GM18870 (cell line): Measurements from ENCODE around the gene XPNPEP2.
"Not testable (repeated sequence)": the region's sequence is repeated elsewhere in the genome, so short reads cannot be mapped to it uniquely, and the experiment has no call there.

Experiments
- ATAC-seq: cut with Tn5 transposase; IDR thresholded peaks from one replicate; pipeline ENCODE4 v1.9.1; 2021; ENCODE audit warnings: moderate library complexity; ENCODE audit not compliant: unreplicated experiment

XPNPEP2 gene

DNA sequence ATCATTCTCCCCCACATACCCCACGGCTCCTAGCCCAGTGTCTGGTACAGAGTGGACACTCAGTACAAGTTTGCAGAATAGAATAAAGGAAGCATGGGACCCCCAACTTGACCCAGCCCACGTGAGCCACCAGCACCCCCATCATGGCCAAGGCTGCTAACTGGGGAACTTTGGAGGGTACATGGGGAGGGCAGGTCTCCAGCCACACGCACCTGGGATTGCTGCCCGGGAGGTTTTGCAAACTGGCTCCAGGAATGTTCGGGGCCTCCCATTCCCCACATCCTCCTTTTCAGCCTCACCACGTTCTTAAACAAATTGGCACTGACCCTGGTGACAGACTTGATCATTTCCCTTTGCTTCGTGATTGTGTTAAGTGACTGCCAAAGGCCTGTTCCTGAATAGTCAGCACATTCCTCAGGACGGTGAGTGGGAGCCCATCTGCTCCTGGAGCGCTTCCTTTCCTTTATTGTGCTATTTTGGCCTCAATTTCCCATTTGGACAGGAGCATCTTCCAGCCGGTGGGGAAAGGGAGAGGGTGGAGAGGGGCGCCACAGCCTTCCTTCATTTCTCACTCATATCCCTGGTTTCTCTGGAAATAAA lies 18.7 kb upstream of the XPNPEP2 start:
- ATAC-seq: no peak

DNA sequence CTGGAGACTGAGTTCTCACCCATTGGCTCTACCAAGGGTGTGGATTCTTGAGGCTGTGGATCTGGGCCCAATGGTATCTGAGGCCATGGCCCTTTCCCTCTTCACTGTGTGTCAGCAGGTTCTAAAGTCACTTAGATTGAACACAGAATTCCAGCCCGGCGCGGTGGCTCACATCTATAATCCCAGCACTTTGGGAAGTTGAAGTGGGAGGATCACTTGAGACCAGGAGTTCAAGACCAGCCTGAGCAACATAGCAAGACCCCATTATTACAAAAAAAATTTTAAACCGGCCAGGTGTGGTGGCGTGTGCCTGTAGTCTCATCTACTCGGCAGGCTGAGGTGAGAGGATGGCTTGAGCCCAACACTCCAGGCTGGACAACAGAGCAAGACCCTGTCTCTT lies 18.0 kb upstream of the XPNPEP2 start:
- ATAC-seq: no peak

DNA sequence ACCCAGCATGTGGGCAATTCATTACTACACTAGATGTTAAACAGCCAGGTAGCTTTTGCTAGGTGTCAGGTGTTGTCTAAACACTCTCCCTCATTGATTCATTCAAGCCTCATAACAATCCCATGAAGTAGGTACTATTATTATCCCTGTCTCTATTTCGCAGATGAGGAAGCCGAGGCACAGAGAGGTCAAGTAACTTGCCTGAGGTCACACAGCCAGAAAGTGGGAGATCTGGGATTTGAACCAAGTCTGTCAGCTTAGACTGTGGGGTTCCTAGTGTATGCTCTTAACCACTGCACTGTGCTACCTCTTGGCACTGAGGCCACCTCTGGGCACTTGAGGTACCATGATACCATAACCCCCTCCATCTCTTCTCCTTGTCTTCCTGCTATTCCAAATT lies 17.4 kb upstream of the XPNPEP2 start:
- no peak for ATAC-seq

DNA sequence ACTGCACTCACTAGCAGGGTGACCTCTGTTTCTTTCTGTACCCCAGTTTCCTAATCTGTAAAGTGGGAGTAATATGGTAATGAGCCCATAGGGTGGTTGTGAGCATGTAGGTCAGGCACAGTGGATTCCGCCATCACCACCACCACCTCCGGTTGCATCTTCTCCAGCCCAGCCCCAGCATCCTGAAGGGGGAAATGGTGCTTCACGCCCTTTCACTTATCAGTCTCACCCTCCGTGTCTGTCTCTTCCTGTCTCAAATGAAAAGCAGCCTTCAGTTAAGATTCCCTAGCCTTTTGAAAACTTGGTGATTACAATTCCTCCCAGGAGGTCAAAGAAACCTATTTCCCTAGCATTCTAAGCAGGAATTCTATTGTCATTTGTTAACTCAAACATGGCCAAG lies 16.9 kb upstream of the XPNPEP2 start:
- no peak for ATAC-seq

DNA sequence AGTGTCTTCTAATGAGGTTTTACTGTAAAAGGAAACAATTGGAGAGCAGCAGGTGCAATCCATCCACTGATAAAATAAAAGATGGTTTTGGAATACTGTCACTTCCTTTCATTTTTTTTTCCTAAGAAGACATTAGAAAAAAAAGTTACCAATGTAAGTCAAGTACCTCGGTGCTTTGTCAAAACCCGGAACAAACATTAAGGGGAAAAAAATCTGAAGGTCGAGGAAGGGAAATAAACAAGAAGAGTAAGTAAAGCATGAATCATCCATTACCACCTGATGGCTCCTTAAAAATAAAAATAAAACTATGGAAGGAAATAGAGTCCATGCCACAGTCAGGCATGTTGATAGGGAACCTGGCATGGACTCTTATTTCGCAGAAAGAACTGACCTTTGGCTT lies 15.3 kb upstream of the XPNPEP2 start:
- ATAC-seq: no peak

DNA sequence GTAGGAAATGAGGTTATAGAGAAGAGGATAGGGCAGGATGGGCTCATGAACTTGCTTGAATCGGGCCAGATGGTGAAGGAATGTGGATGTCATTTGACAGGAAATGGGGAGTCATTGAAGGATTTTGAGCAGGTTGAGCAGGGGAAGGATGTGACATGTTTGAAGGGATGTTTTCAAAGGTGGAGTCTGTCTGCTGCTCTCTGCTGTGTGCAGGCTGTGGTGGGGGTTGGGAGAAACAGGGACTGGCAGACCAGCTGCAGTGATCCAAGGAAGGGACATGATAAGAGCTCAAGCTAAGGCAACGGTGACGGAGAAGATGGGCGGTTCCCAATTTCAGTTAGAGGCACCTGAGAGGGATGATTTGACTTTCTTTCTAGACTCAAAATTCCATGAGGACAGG lies 14.0 kb upstream of the XPNPEP2 start:
- ATAC-seq: no peak

DNA sequence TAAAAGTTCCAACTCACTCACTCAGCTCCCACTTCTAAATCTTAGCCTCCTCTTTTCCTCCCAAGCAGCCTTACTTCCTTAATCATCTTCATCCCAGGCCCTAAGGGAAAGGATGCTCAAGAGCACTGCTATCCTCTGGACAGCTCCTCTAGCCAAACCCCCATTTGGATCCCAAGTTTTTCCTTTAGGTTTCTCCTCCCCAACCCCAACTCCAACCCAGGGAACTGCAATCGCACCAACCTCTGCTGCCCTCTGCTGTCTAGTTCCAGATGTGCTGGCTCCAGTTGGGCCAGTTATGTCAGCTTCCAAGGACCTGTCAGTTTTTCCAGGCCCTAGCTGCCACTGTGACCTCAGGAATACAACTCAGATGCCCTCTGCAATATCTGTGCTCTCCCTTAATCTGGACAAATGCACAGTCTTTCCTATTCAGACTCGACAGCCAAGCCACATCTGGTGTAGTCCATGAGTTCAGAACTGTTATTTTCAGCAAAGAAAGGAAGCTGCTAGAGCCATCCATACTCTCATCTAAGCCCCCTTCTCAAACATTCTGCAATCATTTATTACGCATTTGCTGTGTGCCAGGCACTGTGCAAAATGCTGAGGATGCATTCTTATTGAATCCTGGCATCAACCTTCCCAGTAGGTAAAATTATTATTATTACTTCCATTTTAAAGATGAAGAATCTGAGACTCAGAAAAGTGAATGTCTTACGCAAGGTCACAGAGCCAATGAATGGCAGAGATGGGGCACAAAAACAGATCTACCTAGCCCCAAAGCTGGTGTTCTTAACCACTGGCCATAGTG lies 12.3 kb upstream of the XPNPEP2 start:
- ATAC-seq: no peak

DNA sequence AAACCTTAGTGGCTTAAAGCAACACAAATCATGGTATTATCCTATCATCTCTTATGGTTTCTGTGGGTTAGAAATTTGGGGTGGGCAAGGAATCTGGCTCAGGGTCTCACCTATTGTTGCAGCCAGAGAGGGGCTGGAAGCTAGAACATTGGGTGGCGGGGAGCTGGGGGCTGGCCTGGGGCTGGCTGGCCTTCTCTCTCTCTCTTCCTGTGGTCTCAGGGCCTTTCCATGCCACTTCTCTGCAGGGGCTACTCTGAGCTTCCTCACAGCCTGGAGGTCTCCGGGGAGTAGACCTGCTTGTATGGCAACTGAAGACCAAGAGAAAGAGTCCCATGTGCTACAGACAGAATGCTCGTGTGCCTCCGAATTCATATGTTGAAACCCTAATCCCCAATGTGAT lies 10.7 kb upstream of the XPNPEP2 start:
- ATAC-seq: no peak

DNA sequence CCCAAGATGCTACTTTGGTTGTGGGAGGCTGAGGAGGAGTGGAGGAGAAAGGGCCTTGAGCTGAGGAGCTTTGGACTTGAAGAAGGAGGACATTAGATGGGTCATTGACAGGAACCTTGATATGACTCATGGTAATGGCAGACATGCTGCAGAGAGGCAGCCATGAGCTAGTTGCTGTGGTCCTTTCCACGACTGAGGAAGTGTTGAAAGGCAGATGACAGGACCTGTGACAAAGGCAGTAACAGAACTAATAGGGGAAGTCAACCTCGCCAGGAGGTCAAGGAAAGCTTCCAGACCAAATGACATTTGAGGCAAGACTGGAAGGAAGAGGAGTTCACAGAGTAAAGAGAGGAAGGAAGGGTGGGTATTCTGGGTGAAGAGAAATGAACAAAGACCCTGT lies 7.6 kb upstream of the XPNPEP2 start:
- ATAC-seq: no peak

DNA sequence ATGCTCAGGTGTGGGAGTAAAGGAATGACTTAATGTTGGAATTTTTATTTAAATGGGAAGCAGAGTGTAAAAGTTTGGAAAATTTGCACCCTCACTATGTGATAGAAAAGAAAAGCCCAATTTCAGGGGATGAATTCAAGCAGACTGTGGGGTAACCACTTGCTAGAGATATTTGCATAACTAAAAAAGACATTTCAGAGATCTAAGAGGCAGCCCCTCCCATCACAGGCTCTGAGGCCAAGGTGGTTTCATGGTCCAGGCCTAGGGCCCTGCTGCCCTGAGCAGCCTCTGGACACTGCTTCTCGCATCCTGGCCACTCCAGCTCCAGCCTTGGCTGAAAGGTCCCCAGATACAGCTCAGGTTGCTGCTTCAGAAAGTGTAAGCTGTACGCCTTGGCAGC lies 5.9 kb upstream of the XPNPEP2 start:
- no peak for ATAC-seq

DNA sequence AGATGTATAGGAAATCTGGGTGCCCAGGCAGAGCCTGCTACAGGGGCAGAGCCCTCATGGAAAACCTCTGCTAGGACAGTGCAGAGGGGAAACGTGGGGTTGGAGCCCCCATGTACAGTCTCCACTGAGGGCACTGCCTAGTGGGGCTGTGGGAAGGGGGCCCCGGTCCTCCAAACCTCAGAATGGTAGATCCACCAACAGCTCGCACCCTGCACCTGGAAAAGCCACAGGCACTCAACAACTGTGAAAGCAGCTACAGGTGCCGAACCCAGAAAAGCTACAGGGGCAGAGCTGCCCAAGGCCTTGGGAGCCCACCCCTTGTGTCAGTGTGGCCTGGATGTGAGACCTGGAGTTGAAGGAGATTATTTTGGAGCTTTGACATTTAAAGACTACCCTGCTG lies 5.4 kb upstream of the XPNPEP2 start:
- ATAC-seq: no peak

DNA sequence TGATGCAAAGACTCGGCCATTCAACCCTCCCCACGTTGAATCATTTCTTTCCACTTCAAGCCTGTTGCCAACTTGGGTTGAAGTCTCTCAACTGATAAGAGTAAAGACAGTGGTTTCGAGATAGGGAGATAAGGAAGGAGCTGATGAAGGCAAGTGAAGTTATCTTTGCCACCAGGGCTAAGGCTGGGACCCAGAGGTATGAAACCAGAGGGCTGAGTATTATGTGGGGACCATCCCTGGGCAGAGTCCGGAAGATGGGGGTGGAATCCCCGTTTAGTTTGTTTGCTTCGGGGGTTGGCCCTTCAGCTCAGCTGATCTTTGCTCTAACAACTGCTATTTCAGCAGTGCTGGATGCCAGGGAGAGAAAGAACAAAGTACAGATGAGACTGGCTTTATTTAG lies 2.3 kb upstream of the XPNPEP2 start:
- no peak for ATAC-seq

DNA sequence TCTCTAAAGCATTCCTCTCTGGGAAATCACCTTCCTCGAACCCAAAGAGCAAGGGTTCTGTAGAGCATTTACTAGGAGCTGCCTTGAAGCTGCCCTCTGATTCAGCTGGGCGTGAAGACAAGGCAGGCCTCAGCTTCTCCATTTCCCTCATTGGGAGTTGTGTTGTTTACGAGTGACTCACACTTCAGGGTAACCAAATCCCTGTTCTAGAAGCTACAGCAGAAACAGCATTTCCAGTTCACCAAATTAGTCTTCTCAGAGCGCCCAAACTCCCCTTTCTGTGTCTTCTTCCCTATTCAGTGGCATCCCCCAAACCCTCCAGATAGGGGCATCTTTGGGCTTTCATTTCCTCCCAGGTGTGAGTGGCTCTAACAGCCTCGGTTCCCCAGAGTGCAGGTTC lies 863 bp upstream of the XPNPEP2 start:
- no peak for ATAC-seq

DNA sequence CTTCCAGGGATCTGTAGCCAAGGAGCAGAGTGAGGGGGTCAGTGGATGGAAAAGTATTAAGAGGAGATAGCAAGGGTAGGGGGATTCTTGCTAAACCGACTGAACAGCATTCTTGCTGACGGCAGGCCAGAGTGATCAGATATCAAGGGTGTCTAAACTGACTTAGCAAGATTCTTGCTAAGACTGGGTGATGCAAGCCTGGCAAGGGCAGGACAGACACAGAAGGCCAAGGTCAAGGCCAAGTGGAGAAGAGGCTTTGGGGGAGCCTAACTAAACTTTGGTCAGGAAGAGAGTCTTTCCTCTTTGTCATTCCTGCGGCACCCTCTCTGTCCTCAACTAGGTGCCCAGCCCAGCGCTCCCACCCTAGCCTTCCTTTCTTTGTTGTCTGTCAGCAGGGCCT lies 799 bp downstream of the XPNPEP2 start:
- ATAC-seq: no peak

DNA sequence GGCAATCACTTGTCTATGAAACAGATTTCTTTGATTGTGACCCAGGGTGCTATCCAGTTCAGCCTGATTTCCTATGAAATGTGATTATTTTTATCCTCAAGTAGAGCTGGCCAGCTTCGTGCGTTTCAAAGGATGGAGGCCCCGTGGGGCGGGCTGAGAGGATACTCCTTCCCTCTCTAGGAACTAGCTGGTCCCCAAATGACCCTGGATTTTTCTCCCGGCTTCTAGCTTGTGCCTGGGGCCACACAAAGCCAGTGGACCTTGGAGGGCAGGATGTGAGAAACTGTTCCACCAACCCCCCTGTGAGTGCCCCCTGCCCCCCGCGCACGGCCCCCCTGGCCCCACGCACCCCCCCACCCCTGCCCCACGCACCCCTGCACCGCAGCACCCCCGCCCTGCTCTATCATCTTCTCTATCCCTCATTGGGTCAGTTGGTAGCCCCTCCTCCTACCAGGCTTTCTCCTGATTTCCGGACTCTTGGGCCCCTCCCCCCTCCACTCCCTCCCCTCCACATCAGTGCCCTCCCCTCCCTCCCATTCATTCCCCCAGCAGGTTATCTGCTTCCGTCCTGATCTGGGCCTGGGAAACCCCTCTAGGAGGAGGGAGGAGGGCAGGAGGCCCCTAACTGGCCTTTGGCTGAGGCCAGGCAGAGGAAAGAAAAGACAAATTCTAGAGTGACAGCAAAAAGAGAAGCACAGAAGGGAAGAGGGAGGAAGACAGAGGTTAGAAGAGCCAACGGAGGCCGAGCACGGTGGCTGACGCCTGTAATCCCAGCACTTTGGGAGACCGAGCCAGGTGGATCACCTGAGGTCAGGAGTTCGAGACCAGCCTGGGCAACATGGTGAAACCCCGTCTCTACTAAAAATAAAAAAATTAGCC lies 3.3 kb downstream of the XPNPEP2 start:
- ATAC-seq: no peak

DNA sequence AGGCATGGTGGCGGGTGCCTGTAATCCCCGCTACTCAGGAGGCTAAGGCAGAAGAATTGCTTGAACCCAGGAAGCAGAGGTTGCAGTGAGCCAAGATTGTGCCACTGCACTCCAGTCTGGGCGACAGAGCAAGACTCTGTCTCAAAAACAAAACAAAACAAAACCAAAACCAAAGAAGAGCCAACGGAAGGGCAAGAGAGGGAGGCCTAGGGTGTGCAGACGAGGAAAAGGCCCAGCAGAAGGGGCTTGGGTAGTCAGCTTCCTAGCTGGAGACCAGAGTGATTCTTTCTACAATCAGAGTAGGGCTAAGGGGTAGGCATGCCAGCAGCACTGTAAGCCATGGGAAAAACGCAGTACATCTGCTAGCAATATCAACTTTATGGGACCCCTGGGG lies 4.0 kb downstream of the XPNPEP2 start:
- not testable (repeated sequence) for ATAC-seq

DNA sequence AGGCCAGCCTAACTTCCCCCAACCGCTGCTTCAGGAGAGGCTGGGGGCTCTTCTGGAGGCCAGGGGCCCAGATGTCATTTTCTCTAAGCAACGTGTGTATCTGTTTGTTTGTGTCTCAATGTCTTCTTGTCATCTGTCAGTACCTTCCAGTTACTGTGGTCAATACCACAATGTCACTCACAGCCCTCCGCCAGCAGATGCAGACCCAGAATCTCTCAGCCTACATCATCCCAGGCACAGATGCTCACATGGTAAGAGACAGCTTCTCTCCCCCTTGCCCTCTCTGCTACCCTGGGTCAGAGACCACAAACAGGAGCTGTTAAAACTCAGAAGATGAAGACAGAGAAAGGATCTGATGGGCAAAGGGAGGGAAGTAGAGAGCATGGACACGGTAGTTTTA lies 5.0 kb downstream of the XPNPEP2 start:
- no peak for ATAC-seq

DNA sequence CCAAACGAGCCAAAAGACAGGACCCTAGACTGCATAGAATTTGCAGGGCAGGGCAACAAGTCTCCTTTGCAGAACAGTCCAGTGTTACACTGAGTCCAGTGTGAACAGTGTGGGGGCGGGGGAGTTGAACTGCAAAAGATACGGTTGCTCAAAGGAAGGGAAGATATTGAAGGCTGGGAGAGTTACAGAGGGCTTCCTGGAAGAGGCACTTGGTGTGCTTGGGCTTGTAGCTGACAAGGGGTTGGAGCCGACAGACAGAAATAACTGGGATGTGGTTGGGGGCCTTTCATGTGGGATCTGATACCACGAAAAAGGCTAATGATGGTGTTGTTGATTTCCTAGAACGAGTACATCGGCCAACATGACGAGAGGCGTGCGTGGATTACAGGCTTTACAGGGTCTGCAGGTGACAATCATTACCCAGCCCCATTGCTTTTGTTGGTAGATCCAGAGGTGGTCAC lies 6.1 kb downstream of the XPNPEP2 start:
- no peak for ATAC-seq

DNA sequence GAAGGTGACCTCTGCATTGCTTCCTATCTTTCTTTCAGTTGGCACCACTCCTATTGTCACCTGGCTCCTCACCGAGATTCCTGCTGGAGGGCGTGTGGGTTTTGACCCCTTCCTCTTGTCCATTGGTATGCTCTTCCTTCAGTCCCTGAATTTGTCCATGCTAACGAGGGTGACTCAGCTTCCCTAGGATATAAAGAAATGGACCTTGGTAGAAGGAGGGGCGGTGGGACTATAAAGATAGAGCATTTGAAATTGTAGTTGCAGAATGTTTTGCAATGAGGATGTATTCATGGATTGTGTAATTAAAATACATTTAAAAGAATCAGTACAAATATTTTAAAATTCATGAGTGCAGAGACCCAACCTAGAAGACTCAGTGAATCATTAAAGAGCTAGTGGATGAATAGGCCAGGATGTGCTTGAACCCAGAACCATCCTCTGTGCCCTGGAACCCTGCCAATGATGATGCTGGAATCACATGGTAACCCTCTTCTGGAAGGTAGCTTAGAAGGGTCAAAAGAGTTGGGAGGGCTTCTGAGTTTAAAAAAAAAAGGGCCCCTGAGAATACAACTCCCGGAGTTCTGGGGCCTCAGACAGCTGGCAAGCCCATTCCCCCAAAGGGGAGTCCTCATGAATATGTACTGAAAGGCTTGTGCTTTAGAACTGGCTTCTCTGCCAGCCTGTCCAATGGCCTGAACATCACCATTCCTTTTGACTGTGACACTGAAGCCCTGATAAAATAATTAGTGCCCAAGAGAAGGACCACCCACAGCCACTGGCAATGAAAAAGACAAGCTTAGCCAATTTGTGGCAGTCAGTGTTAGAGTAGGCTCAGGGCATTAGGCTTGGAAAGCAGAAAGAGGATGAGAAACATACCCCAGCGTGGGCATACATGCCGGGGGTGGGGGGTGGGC lies 8.0 kb downstream of the XPNPEP2 start:
- ATAC-seq: no peak

DNA sequence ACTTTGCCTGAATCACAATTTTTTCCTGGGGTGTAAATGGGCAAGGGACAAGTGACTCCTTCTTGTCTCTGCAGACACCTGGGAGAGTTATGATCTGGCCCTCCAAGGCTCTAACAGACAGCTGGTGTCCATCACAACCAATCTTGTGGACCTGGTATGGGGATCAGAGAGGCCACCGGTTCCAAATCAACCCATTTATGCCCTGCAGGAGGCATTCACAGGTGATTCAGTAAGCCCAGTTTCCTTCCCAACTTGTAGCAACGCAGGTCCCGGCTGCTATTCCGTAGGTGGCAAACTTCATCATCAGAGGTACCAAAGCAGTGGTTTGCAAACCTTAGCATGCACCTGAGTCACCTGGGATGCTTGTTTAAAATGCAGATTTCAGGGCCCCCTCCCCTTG lies 8.8 kb downstream of the XPNPEP2 start:
- no peak for ATAC-seq

DNA sequence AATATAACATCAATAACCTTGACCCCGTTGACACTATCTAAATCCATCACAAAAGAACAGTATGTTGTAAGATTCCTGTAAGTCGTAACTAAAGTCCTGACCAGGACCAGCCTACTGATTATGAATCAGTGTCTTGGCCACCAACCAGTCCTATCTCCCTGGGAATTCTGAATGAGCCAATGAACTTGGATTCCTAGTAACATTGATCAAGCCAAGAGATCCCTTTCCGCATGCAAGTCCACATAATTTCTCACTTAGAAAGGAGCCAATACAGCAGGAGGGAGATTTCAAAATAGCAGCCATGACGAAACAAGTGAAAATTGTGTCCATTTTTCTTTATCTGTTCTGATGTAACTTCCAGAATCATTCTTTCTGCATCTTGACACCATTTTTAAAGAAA lies 9.5 kb downstream of the XPNPEP2 start:
- no peak for ATAC-seq
